Heart right ventricle (tissue), 16 donors: ENCODE measurements around the gene BCL2L1. TPM values are rescaled to one million over a fixed set of nuclear protein-coding genes. Genes with fewer than 3 reads are reported as not detected.
A peak's percentile ranks its signal among the peaks of the same experiment; 100 is the strongest.

Source experiments
- ATAC-seq, 8 donors: fragments of 200-7000 bp; cut with Tn5 transposase; one replicate each; pipeline ENCODE4 v1.9.1; 2020; ENCODE audit warnings: mild to moderate bottlenecking in 8 of 8, moderate library complexity in 8 of 8, moderate number of reproducible peaks in 1 of 8
- DNase-seq, 2 donors: peaks; one replicate each; pipeline ENCODE4 v3.0.0-alpha.2; 2020
- H3K27ac ChIP-seq, 10 donors: fragments of 200-600 bp; sonication (generic) in 2 of 10; one replicate each; pipeline versions ENCODE4 v1.5.0 to v1.8.0; 2020 to 2022; ENCODE audit warnings: mild to moderate bottlenecking in 3 of 10
- H3K27me3 ChIP-seq, 7 donors: fragments of 200-600 bp; one replicate each; pipeline ENCODE4 v1.8.0; 2021 to 2022; ENCODE audit warnings: mild to moderate bottlenecking in 2 of 7
- H3K36me3 ChIP-seq, 9 donors: fragments of 200-600 bp; sonication (generic) in 1 of 9; one replicate each; pipeline versions ENCODE4 v1.5.0 to v1.8.0; 2020 to 2022; ENCODE audit warnings: mild to moderate bottlenecking in 2 of 9
- H3K4me1 ChIP-seq, 9 donors: fragments of 200-600 bp; sonication (generic) in 1 of 9; one replicate each; pipeline versions ENCODE4 v1.5.0 to v1.8.0; 2020 to 2022; ENCODE audit warnings: mild to moderate bottlenecking in 4 of 9
- H3K4me3 ChIP-seq, 10 donors: fragments of 200-600 bp; sonication (generic) in 2 of 10; one replicate each; pipeline versions ENCODE4 v1.5.0 to v1.8.0; 2020 to 2022; ENCODE audit warnings: mild to moderate bottlenecking in 7 of 10, moderate library complexity in 2 of 10
- H3K9me3 ChIP-seq, 11 donors: fragments of 200-600 bp in 10 of 11; sonication (generic) in 2 of 11; one replicate each; pipeline versions ENCODE4 v1.5.0 to v1.8.0; 2013 to 2022; ENCODE audit warnings: mild to moderate bottlenecking in 2 of 11, control low read depth in 1 of 11, moderate library complexity in 1 of 11
- CTCF ChIP-seq, 9 donors: fragments of 200-600 bp; sonication (generic) in 2 of 9; IDR thresholded peaks; one replicate each; pipeline versions ENCODE4 v1.5.0 to v1.8.0; 2021 to 2022; ENCODE audit warnings: antibody characterized with exemption in 9 of 9, mild to moderate bottlenecking in 5 of 9, moderate library complexity in 1 of 9
- WGBS, 2 donors: extraction: QIAGEN DNeasy Blood & Tissue Kit; methylation state at CpG; one replicate each; pipeline ENCODE4 v1.1.7; 2013; ENCODE audit warnings: inconsistent platforms in 1 of 2; 5-methylcytosine and 5-hydroxymethylcytosine counted together
- intact Hi-C, 10 donors: fragments of 100-400 bp; cut with DNase I; formaldehyde crosslinking; loops; one replicate each; pipeline versions ENCODE4 v1.11.1 to v1.14.2; 2022
- polyA plus RNA-seq, 2 donors: library from polyadenylated mRNA; stranded (reverse); fragments of 200-250 nt; gene quantifications; one replicate each; pipeline ENCODE4 v1.2.3, GENCODE V29; 2013
- total RNA-seq, 10 donors: library from RNA; stranded (reverse); fragmentation: NEBNext Ultra II Directional in 3 of 10; extraction: Animal tissue kit (Norgen Biotek cat#: 25700) in 3 of 10; gene quantifications; one replicate each; pipeline versions ENCODE4 v1.2.1 to v1.2.4, GENCODE V29; 2021 to 2023
- donor health status: Arrhythmogenic right ventricular cardiomyopathy.
- donor health status: ischemic (EF 13 %, LVEDD 7.1; RV severe dilation, severe dysfunction).
- donor health status: healthy with polysubstance abuse.
- donor health status: DM: no; HTN: yes; CAD: no.
- donor health status: DM: no; HTN: no; CAD: no.
- donor health status: ischemic (EF 25% LVEDD 6.9; RV normal size, moderate dysfunction).
- donor health status: ischemic (EF 25% LVEDD 5.7; RV mildly dilated, moderate dysfunction).
- donor health status: healthy.
- donor health status: DM: yes; HTN: yes; CAD: no.
- donor health status: Ischemic cardiomyopathy.
- donor health status: ischemic (EF 35%, LVEDD 5.7; RV mildly dilated, moderate dysfunction).
- donor health status: nonischemic (EF 11% LVEDD 7.7; RV severe dilation, severe dysfunction).
- donor health status: DM: yes; HTN: yes; CAD: no.
- donor health status: PGD.
- donor health status: ischemic (EF 29% LVEDD 5.4; RV normal size, mild dysfunction).
- donor health status: nonischemic (EF 23%, LVEDD 6.1; RV moderate dilation, normal function).

Gene BCL2L1
- total and polyA plus RNA-seq, 12 donors, result 34.7 to 128 (median 45.9) TPM

GRCh38 chr20:31691646-31692275 lies 30.9 kb downstream of the BCL2L1 start:
- H3K4me1 ChIP-seq, result peaks cover 11 to 82% (median 67%) of the 10 kb centered on the region in 9 donors

GRCh38 chr20:31690124-31690666 lies 32.5 kb downstream of the BCL2L1 start:
- WGBS, 2 donors, result 86% methylated on average over 3 of the region's 3 CpGs
- H3K4me3 ChIP-seq, result no peak overlapping the region
- DNase-seq, result no peak
- H3K27ac ChIP-seq, result peak overlapping the region in 4 of 10 donors; percentile 9 to 62 (median 20)
- TF ChIP-seq CTCF (IDR thresholded peaks at IDR 0.05), result no peak
- no peak for ATAC-seq
- peaks cover 0 to 77% (median 3%) of the 10 kb centered on the region in 9 donors for H3K36me3 ChIP-seq
- intact Hi-C loops, result no loop called here
- H3K4me1 ChIP-seq, result peaks cover 6 to 82% (median 60%) of the 10 kb centered on the region in 9 donors
- H3K27me3 ChIP-seq, result no peaks in the 10 kb centered on the region
- H3K9me3 ChIP-seq, result no peaks in the 10 kb centered on the region

More at GRCh38 chr20:31691646-31692275, 30.9 kb downstream of the BCL2L1 start:
- 48 to 54% methylated on average over 1 of the region's 1 CpG for WGBS, 2 donors
- intact Hi-C loops, result no loop called here
- DNase-seq (no peak), ATAC-seq (no peak)
- Histone ChIP-seq H3K27ac (peak overlapping the region in 4 of 10 donors; percentile 4 to 62 (median 24)), H3K36me3 (peaks cover 0 to 68% (median 3%) of the 10 kb centered on the region in 9 donors), H3K4me3 (no peak overlapping the region), H3K9me3 (no peaks in the 10 kb centered on the region), H3K27me3 (no peaks in the 10 kb centered on the region)
- TF ChIP-seq CTCF (IDR thresholded peaks at IDR 0.05), result no peak

- ATAC-seq, result no peak
- Histone ChIP-seq H3K9me3 (no peaks in the 10 kb centered on the region), H3K27ac (peak overlapping the region in 3 of 10 donors; percentile 2 to 31 (median 21)), H3K4me1 (peaks cover 0 to 82% (median 59%) of the 10 kb centered on the region in 9 donors), H3K36me3 (peaks cover 0 to 85% (median 3%) of the 10 kb centered on the region in 9 donors), H3K27me3 (no peaks in the 10 kb centered on the region), H3K4me3 (no peak overlapping the region)
- intact Hi-C loops, result no loop called here
- WGBS, 2 donors, result 79 to 92% methylated on average over 5 of the region's 5 CpGs
- DNase-seq, result no peak
- no peak for TF ChIP-seq CTCF (IDR thresholded peaks at IDR 0.05)
Observed at GRCh38 chr20:31689141-31689540, 33.5 kb downstream of the BCL2L1 start.

GRCh38 chr20:31687777-31688176 lies 34.9 kb downstream of the BCL2L1 start:
- Histone ChIP-seq H3K4me1 (peaks cover 0 to 82% (median 61%) of the 10 kb centered on the region in 9 donors), H3K36me3 (peaks cover 0 to 77% (median 3%) of the 10 kb centered on the region in 9 donors), H3K27me3 (no peaks in the 10 kb centered on the region), H3K9me3 (no peaks in the 10 kb centered on the region), H3K4me3 (no peak overlapping the region), H3K27ac (no peak overlapping the region)
- 95 to 99% methylated on average over 3 of the region's 3 CpGs for WGBS, 2 donors
- ATAC-seq (no peak), DNase-seq (no peak)
- no peak for TF ChIP-seq CTCF (IDR thresholded peaks at IDR 0.05)
- intact Hi-C loops, result no loop called here
